Large intestine (tissue), 3 donors: Measurements from ENCODE around the gene CD84. TPM values are rescaled to one million over a fixed set of nuclear protein-coding genes. Genes with fewer than 3 reads are reported as not detected.
"Not testable (repeated sequence)": the region's sequence is repeated elsewhere in the genome, so short reads cannot be mapped to it uniquely, and the experiment has no call there.

Experiments
- DNase-seq, 2 donors: peaks; one replicate each; pipeline versions ENCODE4 v3.0.0 to v3.0.0-alpha.2; 2013
- H3K27ac ChIP-seq: one replicate; pipeline ENCODE4 v1.5.1; 2013; ENCODE audit warnings: low read length
- H3K27me3 ChIP-seq: 2 replicates; pipeline ENCODE4 v1.6.1; 2013; ENCODE audit warnings: low read length; ENCODE audit not compliant: control insufficient read depth, insufficient read depth
- H3K36me3 ChIP-seq: 2 replicates; pipeline ENCODE4 v1.6.1; 2013; ENCODE audit warnings: low read length; ENCODE audit not compliant: control insufficient read depth, insufficient read depth
- H3K4me1 ChIP-seq: one replicate; pipeline ENCODE4 v1.6.1; 2013; ENCODE audit warnings: low read length; ENCODE audit not compliant: control insufficient read depth, insufficient read depth
- H3K4me3 ChIP-seq: one replicate; pipeline ENCODE4 v1.5.1; 2013; ENCODE audit warnings: low read length
- H3K9me3 ChIP-seq: one replicate; pipeline ENCODE4 v1.6.1; 2013; ENCODE audit warnings: mild to moderate bottlenecking, low read depth, low read length, moderate library complexity; ENCODE audit not compliant: control insufficient read depth
- WGBS: methylation state at CpG from one replicate; pipeline ENCODE4 v1.1.5; 2013; ENCODE audit warnings: low lambda C conversion rate; ENCODE audit not compliant: insufficient coverage; 5-methylcytosine and 5-hydroxymethylcytosine counted together
- polyA plus RNA-seq: library from polyadenylated mRNA; unstranded; fragments of 120-200 nt; gene quantifications from one replicate; pipeline ENCODE4 v1.2.1, GENCODE V29; 2013

CD84 gene
- polyA plus RNA-seq, 1 donor = 1.7 TPM

- Histone ChIP-seq H3K27ac (peak overlapping the region; percentile 83), H3K36me3 (no peaks in the 10 kb centered on the region), H3K27me3 (no peaks in the 10 kb centered on the region), H3K9me3 (no peaks in the 10 kb centered on the region), H3K4me1 (peaks cover 8% of the 10 kb centered on the region), H3K4me3 (no peak overlapping the region)
- peak; percentile 56 to 84 for DNase-seq
- no CpG with 5 or more reads among the region's 5 CpGs for WGBS
Observed at GRCh38 chr1:160519642-160520435, 59.5 kb downstream of the CD84 start.

GRCh38 chr1:160517519-160517918, 61.8 kb downstream of the CD84 start:
- not testable (repeated sequence) for H3K4me3 ChIP-seq, H3K27ac ChIP-seq, H3K27me3 ChIP-seq, H3K36me3 ChIP-seq, DNase-seq, H3K4me1 ChIP-seq, H3K9me3 ChIP-seq
- no CpG with 5 or more reads among the region's 2 CpGs for WGBS

GRCh38 chr1:160515908-160516307, 63.4 kb downstream of the CD84 start:
- WGBS = no CpG with 5 or more reads among the region's 1 CpG
- H3K27ac ChIP-seq, DNase-seq, H3K9me3 ChIP-seq, H3K4me3 ChIP-seq, H3K4me1 ChIP-seq, H3K27me3 ChIP-seq, H3K36me3 ChIP-seq: not testable (repeated sequence)

- Histone ChIP-seq H3K27ac (no peak overlapping the region), H3K36me3 (no peaks in the 10 kb centered on the region), H3K27me3 (no peaks in the 10 kb centered on the region), H3K4me1 (no peaks in the 10 kb centered on the region), H3K4me3 (no peak overlapping the region), H3K9me3 (peaks cover 10% of the 10 kb centered on the region)
- WGBS = 88% methylated on average over 1 of the region's 2 CpGs
- DNase-seq = no peak
Observed at GRCh38 chr1:160504651-160505050, 74.6 kb downstream of the CD84 start.

- WGBS = 100% methylated on average over 1 of the region's 6 CpGs
- no peak for DNase-seq
- Histone ChIP-seq H3K9me3 (peaks cover 15% of the 10 kb centered on the region), H3K4me1 (no peaks in the 10 kb centered on the region), H3K36me3 (no peaks in the 10 kb centered on the region), H3K4me3 (no peak overlapping the region), H3K27ac (no peak overlapping the region), H3K27me3 (no peaks in the 10 kb centered on the region)
Observed at GRCh38 chr1:160503087-160503486, 76.2 kb downstream of the CD84 start.

GRCh38 chr1:160500321-160500990, 78.8 kb downstream of the CD84 start:
- no peak overlapping the region for H3K27ac ChIP-seq
- no peak for DNase-seq
- H3K4me3 ChIP-seq = no peak overlapping the region
- H3K36me3 ChIP-seq = no peaks in the 10 kb centered on the region
- WGBS = no CpG with 5 or more reads among the region's 1 CpG
- H3K9me3 ChIP-seq = peaks cover 6% of the 10 kb centered on the region
- no peaks in the 10 kb centered on the region for H3K4me1 ChIP-seq
- no peaks in the 10 kb centered on the region for H3K27me3 ChIP-seq

- no peak overlapping the region for H3K27ac ChIP-seq
- H3K27me3 ChIP-seq = no peaks in the 10 kb centered on the region
- H3K4me1 ChIP-seq = no peaks in the 10 kb centered on the region
- WGBS = no CpG with 5 or more reads among the region's 1 CpG
- H3K9me3 ChIP-seq = peaks cover 5% of the 10 kb centered on the region
- DNase-seq = no peak
- H3K4me3 ChIP-seq = no peak overlapping the region
- no peaks in the 10 kb centered on the region for H3K36me3 ChIP-seq
Observed at GRCh38 chr1:160499631-160500030, 79.7 kb downstream of the CD84 start.

- H3K36me3 ChIP-seq, DNase-seq, H3K4me3 ChIP-seq, H3K4me1 ChIP-seq, H3K9me3 ChIP-seq, H3K27me3 ChIP-seq, H3K27ac ChIP-seq: not testable (repeated sequence)
- WGBS = 80% methylated on average over 1 of the region's 3 CpGs
Observed at GRCh38 chr1:160498301-160499065, 80.8 kb downstream of the CD84 start.

GRCh38 chr1:160496334-160496733, 83.0 kb downstream of the CD84 start:
- DNase-seq = no peak
- no peak overlapping the region for H3K4me3 ChIP-seq
- peaks cover 5% of the 10 kb centered on the region for H3K9me3 ChIP-seq
- peaks cover 12% of the 10 kb centered on the region for H3K4me1 ChIP-seq
- no peak overlapping the region for H3K27ac ChIP-seq
- no peaks in the 10 kb centered on the region for H3K27me3 ChIP-seq
- H3K36me3 ChIP-seq = no peaks in the 10 kb centered on the region
- no CpG with 5 or more reads among the region's 4 CpGs for WGBS

- Histone ChIP-seq H3K9me3 (peaks cover 5% of the 10 kb centered on the region), H3K36me3 (no peaks in the 10 kb centered on the region), H3K27ac (no peak overlapping the region), H3K4me3 (no peak overlapping the region), H3K27me3 (no peaks in the 10 kb centered on the region), H3K4me1 (peaks cover 18% of the 10 kb centered on the region)
- WGBS = 79% methylated on average over 2 of the region's 3 CpGs
- DNase-seq = peak in 1 of 2 donors; percentile 46
Observed at GRCh38 chr1:160494620-160495019, 84.7 kb downstream of the CD84 start.
